GM21390 (cell line): ENCODE results near the gene BCAM.
"Not testable (repeated sequence)": the region's sequence is repeated elsewhere in the genome, so short reads cannot be mapped to it uniquely, and the experiment has no call there.

Source experiments
- ATAC-seq: cut with Tn5 transposase; IDR thresholded peaks from one replicate; pipeline ENCODE4 v1.9.1; 2021; ENCODE audit not compliant: unreplicated experiment

Gene BCAM, protein sequence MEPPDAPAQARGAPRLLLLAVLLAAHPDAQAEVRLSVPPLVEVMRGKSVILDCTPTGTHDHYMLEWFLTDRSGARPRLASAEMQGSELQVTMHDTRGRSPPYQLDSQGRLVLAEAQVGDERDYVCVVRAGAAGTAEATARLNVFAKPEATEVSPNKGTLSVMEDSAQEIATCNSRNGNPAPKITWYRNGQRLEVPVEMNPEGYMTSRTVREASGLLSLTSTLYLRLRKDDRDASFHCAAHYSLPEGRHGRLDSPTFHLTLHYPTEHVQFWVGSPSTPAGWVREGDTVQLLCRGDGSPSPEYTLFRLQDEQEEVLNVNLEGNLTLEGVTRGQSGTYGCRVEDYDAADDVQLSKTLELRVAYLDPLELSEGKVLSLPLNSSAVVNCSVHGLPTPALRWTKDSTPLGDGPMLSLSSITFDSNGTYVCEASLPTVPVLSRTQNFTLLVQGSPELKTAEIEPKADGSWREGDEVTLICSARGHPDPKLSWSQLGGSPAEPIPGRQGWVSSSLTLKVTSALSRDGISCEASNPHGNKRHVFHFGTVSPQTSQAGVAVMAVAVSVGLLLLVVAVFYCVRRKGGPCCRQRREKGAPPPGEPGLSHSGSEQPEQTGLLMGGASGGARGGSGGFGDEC

DNA sequence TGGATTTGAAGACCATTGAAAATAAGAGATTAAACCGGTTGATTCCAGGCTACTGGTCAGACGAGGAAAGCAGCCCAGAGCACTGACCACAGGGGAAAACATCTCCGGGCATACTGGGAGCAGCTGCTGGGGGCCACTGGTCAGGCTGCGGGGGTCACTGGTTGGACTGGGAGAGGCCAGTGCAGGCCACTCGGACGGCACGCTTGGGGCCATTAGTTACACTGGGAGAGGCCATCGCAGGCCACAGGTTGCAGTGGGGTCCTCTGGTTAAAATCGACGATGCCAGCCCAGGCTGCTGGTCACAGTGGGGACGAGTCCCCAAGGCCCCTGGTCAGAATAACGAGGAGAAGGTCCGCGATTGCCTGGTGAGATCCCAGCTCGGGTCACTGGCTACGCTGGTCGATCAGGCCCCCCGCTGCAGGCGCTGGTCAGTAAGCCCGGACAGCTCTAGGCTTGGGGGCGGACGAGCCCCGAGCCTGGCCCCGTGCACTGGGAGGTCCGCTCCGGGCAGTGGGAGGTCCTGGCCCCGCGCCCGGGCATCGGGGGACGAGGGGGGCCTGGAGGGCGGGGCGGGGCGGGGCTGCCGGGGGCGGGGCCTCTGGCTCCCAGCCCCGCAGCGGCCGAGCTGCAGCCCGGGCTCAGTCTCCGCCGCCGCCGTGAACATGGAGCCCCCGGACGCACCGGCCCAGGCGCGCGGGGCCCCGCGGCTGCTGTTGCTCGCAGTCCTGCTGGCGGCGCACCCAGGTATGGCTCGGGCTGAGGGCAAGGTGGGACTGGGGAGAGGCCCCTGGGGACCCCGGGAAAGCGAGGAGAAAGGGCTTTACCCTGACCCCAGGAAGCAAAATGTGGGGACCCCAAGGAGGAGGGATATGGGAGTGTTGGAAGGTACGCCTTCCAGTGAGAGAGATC is at the start of gene BCAM:
Gene BCAM (plus strand): TSS at position 641 of the 909 bp plus-strand sequence. CDS start 22 bp downstream, at position 663.
- no peak for ATAC-seq

DNA sequence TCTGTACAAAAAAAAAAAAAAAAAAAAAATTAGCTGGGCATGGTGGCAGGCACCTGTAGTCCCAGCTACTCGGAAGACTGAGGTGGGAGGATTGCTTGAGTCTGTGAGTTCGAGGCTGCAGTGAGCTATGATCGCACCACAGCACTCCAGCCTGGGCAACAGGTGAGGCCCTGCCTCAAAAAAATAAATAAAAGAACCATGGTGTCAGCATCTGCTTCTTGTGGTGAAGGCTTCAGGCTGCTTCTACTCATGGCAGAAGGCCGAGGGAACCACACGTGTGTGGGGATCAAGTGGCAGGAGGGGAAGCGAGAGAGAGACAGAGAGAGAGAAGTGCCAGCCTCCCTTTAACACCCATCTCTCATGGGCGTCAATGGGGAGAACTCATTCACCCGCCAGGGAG is 46.9 kb upstream of the BCAM start:
- no peak for ATAC-seq

DNA sequence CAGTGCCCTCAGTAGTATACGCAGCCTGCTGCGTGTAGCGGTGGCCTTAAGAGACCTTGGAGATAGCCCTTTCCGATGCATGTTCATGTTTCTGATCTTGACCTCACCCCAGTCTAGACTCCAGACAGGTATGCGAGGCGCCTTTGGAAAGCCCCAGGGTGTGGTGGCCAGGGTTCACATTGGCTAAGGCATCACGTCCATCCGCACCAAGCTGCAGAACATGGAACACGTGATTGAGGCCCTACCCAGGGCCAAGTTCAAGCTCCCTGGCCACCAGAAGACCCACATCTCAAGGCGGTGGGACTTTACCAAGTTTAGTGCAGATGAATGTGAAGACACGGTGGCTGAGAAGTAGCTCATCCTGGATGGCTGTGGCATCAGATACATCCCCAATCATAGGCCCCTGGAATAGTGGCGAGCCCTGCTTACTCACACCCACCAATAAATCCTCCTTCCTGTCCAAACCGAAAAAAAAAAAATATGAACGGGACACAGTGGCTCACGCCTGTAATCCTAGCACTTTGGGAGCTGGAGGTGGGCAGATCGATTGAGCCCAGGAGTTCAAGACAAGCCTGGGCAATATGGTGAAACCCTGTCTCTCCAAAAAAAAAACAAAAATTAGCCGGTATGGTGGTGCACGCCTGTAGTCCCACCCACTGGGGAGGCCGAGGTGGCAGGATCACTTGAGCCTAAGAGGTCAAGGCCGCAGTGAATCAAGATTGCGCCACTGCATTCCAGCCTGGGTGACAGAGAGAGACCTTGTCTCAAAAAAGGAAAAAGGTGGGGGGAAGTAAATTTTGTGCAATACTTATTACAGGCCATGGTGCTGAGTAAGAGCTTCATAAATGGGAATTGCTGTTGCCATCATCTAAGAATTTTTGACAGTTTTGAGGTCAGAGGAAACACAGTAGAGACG is 43.6 kb upstream of the BCAM start:
- ATAC-seq, result no peak

DNA sequence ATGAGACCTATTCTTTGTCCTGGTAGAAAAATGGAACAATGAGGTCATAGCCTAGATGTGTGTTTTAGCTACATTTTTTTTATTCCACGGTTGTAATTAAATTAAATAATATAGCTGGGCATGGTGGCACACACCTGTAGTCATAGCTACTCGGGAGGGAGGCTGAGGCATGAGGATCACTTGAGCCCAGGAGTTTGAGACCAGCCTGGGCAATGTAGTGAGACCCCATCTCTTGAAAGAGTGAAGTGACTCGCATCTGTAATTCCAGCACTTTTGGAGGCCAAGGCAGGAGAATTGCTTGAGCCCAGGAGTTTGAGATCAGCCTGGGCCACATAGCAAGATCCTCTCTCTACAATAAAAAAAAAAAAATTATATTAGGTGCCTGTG is 43.0 kb upstream of the BCAM start:
- ATAC-seq, result no peak

DNA sequence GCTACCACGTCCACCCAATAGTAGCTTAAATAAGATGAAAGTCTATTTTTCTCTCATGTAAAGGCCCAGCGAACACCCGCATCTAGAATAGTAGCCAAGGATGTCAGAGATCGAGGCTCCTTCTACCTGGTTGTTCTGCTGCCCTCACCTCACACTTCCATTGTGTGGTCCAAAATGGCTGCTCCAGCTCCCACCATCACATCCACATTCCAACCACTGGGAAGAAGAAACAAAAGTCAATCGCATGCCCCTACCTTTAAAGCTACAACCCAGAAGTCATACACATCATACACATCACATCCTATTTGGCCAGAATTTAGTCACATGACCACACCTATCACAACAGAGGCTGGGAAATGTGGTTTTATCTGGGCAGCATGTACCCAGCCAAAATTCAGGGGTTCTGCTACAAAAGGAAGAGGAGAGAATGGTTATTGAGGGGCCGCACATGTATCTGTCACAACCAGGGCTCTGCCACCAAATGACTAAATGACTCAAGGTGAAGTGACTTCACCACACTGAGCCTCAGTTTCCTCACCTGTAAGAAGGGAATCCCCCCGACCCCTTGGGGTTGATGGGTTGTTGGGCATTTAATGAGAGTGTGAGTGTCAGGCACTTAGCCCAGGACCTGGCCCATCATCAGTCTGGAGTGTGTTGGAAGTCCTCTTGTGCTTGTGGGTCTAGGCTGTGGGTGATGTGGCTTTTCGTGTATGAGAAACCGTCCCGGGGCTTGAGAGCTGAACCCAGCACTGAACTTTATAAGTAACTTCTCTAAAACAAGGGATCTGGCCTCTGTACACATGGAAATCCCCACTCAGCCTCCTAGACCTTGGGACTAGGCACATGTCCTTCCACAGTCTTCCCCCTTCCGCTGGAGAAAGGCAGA is 41.4 kb upstream of the BCAM start:
- no peak for ATAC-seq

DNA sequence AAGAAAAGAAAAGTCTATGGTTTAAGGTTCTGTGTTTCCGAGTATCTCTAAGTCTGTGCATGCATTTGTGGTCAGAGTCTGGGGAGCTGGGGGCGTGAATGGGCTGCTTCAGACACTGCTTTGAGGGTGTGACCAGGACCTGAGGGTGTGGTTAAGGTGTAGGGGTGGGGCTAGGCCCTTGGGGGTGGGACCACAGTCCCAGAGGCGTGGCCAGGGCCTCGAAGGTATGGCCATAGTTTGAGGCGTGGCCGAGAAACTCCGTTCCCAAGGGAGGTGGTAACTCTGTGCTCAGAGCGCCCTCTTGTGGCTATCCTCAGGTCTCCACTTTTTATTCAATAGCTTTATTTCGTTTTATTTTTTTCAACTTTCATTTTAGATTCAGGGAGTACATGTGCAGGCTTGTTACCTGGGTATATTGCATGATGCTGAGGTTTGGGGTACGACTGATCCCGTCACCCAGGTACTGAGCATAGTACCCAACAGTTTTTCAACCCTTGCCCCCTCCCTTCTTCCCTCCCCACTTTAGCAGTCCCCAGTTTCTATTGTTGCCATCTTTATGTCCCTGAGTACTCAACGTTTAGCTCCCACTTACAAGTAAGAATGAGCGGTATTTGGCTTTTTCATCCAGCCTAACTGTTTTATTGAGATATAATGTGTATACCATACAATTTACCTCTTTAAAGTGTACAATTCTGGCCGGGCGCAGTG is 38.2 kb upstream of the BCAM start:
- peak; percentile 97 for ATAC-seq

DNA sequence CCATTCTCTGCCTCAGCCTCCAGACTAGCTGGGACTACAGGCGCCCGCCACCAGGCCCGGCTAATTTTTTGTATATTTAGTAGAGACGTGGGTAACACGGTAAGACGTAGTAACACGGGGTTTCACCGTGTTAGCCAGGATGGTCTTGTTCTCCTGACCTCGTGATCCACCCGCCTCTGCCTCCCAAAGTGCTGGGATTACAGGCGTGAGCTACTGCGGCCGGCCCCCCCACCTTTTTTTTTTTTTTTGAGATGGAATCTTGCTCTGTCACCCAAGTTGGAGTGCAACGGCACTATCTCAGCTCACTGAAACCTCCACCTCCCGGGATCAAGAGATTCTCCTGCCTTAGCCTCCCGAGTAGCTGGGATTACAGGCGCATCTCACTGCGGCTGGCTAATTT is 36.8 kb upstream of the BCAM start:
- ATAC-seq, result not testable (repeated sequence)

DNA sequence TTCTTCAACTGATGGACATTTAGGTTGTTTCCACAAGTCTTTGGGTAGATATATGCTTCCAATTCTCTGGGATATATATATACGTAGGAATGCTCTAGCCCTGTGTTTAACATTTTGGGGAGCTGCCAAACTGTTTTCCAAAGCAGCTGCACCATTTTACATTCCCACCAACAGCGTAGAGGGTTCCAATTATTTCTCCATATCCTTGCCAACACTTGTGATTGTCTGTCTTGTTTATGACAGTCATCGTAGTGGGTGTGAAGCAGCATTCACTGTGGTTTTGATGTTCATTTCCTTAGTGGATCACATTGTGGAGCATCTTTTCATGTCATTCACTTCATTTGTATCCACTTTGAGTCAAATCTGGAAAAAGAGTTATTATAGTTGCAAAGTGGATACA is 35.9 kb upstream of the BCAM start:
- no peak for ATAC-seq

DNA sequence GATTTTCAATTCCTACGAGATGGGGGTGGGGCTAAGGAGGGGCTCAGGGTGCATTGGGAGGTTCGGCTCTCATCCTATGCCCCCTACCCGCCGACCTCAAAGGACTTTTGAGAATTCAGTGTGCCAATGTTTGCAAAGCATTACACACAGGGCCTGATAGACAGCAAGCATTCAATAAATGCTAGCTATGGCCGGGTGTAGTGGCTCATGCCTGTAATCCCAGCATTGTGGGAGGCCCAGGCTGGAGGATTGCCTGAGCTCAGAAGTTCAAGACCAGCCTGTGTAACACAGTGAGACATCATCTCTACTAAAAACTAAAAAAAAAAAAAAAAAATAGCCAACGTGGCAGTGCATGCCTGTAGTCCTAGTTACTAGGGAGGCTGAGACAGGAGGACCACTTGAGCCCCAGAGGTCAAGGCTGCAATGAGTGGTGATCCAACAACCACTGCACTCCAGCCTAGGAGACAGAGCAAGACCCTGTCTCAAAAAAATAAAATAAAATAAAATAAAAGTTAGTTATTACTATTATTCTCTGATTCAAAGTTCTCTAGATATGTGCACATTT is 33.1 kb upstream of the BCAM start:
- no peak for ATAC-seq

DNA sequence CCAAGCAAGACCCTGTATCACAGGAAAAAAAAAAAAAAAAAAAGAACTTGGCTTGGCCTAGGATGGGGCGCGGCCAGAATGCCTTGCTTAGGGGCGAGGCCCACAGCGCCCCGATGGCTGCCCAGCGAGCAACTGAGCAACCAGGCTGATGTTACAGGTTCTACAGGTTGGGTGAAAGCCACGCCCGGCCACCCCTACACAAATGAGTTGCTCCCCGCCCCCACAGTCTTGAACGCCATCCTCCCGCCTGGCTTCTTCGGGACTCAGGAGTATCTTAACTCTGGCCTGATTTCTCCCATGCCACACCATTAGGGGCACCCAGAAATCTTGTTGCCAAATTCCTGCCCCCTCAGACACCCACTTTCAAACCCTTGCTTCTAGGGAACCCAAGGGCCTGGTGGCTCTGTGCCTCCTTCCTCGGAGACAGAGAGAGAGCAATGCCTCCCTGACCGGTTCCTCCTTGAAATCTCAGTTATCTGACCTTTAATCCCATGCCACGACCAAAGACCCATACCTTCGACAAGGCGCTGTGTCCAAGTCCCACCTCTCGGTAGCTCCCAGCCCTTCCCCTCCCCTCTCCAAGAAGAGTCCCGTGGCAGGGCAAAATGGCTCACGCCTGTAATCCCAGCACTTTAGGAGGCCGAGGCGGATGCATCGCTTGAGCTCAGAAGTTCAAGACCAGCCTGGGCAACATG is 32.4 kb upstream of the BCAM start:
- ATAC-seq, result no peak

DNA sequence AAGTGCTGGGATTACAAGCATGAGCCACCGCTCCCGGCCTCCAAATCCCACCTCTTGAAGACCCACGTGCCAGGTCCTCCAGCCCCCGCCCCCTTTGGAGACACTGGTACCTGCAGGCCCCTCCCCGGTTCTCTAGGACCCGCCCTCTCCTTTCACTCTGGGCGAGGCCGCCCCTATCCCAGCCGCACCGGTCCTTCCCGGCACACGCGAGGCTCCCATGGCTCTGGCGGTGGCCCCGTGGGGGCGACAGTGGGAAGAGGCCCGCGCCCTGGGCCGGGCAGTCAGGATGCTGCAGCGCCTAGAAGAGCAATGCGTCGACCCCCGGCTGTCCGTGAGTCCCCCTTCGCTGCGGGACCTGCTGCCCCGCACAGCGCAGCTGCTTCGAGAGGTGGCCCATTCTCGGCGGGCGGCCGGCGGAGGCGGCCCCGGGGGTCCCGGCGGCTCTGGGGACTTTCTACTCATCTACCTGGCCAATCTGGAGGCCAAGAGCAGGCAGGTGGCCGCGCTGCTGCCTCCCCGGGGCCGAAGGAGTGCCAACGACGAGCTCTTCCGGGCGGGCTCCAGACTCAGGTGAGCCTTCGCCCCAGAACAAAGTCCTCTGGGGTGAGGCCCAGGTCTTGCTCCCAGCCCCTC is 31.1 kb upstream of the BCAM start, which contains the start of gene CBLC:
Gene CBLC (plus strand): TSS at position 176 of the 633 bp plus-strand sequence. CDS start 42 bp downstream, at position 218.
- ATAC-seq, result no peak

DNA sequence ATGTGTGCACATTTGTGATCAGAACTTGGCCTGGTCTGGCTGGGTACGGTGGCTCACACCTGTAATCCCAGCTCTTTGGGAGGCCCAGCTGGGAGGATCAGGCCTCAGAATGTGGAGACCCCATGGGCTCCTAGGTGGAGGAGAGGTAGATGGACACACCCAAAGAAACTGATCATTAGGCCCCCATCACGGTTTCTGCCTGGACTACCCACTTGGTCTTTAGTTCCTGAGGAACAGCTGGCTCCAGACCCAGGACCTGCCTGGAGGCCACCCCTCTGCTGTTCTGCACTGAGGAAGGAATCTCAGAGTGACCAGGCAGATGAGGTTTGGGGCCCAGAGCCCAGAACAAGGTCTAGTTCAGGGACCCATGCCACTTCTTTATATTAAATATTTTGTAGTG is 29.8 kb upstream of the BCAM start:
- no peak for ATAC-seq

DNA sequence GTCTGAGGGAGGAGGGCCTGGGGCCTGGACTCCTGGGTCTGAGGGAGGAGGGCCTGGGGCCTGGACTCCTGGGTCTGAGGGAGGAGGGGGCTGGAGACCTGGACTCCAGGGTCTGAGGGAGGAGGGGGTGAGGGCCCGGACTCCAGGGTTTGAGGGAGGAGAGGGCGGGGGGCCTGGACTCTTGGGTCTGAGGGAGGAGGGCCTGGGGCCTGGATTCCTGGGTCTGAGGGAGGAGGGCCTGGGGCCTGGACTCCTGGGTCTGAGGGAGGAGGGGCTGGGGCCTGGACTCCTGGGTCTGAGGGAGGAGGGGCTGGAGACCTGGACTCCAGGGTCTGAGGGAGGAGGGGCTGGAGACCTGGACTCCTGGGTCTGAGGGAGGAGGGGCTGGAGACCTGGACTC is 27.2 kb upstream of the BCAM start:
- not testable (repeated sequence) for ATAC-seq

DNA sequence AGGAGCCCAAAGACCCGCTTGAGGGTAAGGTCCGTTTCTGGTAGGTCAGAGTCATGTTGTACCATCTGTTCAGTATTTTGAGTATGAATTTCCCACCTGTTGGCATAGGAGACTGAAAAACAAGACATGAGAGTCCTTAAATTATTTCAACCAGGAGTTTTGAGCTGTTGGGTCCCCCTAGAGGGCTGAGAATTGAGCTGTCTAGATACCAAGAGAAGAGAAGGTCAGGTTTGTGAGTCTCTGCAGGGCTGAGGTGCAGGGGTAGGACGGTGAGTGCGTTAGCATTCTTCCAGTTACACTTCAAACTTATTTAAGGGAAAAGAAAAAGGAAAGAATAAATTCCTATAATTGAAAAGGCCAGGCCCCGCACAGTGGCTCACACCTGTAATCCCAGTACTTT is 26.2 kb upstream of the BCAM start:
- no peak for ATAC-seq

DNA sequence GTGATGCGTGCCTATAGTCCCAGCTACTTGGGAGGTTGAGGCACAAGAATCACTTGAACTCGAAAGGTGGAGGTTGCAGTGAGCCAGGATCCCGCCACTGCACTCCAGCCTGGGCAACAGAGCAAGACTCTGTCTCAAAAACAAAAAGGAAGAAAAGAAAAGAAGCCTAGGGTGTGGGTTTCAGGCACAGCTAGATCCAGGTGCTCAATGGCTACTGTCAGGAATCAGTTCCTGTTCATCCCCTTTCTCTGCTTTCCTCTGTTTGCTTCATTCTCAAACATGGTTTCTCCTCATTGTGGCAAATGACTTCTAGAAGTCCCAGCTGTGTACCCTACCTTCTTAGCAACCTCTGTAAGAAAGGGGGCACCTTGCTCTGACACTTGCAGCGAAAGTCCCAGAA is 25.4 kb upstream of the BCAM start:
- no peak for ATAC-seq

DNA sequence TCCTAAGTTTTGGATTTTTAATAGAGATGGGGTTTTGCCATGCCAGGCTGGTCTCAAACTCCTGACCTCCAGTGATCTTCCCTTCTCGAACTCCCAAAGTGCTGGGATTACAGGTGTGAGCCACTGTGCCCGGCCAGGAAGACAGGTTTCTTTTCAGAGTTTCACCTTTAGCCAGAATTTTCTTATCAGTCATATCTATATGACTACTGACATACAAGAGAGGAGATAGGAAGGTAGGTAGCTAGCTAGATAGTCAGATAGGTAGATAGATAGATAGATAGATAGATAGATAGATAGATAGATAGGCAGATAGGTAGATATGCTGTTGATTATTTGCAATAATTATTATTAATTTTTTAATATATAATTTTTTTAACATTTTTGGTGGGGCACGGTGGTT is 23.6 kb upstream of the BCAM start:
- ATAC-seq, result no peak

DNA sequence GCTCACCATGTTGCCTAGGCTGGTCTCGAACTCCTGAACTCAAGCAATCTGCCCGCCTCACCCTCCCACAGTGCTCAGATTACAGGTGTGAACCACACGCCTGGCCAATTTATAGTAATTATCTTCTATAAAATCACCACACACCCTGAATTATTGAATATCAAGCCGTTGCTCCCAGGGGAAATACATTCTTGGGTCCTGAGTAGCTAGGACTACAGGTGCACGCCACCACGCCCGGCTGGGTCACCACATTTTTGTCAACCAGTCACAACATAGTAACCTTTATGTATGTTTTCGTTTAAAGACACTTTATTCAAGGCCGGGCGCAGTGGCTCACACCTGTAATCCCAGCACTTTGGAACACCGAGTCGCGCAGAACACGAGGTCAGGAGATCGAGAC is 22.9 kb upstream of the BCAM start:
- ATAC-seq, result no peak
